Measurements from ENCODE around the gene CCDC88B. TPM values are rescaled to one million over a fixed set of nuclear protein-coding genes. Genes with fewer than 3 reads are reported as not detected.

The CCDC88B gene
- total and polyA plus RNA-seq, 2 of the 8 experiments (the other 6 are each of a cell fraction or from before 2014, with no cell fraction given), result 5.9 to 12.5 TPM

GRCh38 chr11:64343767-64344559, 4.0 kb downstream of the CCDC88B start (continued):
- TF ChIP-seq, protein P1, sequence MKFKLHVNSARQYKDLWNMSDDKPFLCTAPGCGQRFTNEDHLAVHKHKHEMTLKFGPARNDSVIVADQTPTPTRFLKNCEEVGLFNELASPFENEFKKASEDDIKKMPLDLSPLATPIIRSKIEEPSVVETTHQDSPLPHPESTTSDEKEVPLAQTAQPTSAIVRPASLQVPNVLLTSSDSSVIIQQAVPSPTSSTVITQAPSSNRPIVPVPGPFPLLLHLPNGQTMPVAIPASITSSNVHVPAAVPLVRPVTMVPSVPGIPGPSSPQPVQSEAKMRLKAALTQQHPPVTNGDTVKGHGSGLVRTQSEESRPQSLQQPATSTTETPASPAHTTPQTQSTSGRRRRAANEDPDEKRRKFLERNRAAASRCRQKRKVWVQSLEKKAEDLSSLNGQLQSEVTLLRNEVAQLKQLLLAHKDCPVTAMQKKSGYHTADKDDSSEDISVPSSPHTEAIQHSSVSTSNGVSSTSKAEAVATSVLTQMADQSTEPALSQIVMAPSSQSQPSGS (IDR thresholded peaks at IDR 0.05; ENCODE audit: low read length), result no peak
- TF ChIP-seq FOSL1 (IDR thresholded peaks at IDR 0.05; ENCODE audit: insufficient read depth, low read depth, low read length) (no peak), GABPA (IDR thresholded peaks at IDR 0.05; ENCODE audit: borderline replicate concordance, insufficient read depth, low read length) (no peak), SAP30 (IDR thresholded peaks at IDR 0.05; ENCODE audit: insufficient read depth, insufficient replicate concordance, low read length) (no peak), CTCF (IDR thresholded peaks at IDR 0.05; ENCODE audit: control extremely low read depth in 1 of 3, insufficient read depth in 1 of 3, low read depth in 1 of 3, low read length in 3 of 3) (peak in 2 of 3 experiments; percentile 64 to 68; a peak in 3 of 4 replicates), CBX5 (IDR thresholded peaks at IDR 0.05; ENCODE audit: low read depth, low read length) (no peak)

Measured in H1 (cell line).